B cell (primary cell): Measurements from ENCODE around the gene FAM25G.
"Not testable (repeated sequence)": the region's sequence is repeated elsewhere in the genome, so short reads cannot be mapped to it uniquely, and the experiment has no call there.

Experiments used
- CTCF ChIP-seq: fragments of 200-600 bp; IDR thresholded peaks from one replicate; pipeline ENCODE4 v1.8.0; 2022; ENCODE audit warnings: antibody characterized with exemption, mild to moderate bottlenecking
- EZH2 ChIP-seq: IDR thresholded peaks from 2 replicates; pipeline ENCODE4 v1.6.1; 2012; ENCODE audit warnings: borderline replicate concordance, low read depth, mild to moderate bottlenecking, moderate library complexity, low read length; ENCODE audit not compliant: insufficient read depth, poor library complexity, severe bottlenecking

DNA sequence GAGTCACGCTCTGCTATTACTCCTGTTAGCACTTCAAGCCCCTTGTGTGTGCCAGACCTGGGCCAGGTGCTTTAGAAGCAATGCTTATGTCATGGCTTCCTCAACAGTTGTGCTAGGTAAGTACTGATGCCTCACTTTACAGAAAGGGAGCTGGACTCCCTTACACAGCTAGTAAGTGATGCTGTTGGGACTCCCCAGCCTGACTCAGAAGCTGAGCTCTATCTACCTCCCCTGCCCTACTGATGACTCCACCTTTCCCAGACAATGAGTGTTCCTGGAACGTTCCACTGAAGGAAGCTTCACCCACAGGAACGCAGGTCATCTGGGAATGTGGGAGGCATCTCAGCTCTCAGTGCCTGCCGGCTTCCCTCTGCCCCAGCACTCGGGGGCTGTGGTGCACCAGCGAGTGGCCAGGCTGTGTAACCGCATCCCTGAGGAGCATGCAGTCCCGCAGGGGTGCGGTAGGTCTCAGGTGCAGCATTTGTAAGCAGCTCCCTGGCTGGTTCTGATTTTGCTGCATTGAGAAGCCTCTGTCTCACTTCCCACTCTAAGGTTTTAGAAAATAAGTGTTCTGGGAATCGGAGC is 10.2 kb downstream of the FAM25G start:
- not testable (repeated sequence) for TF ChIP-seq CTCF, EZH2
